K562 (cell line): ENCODE data around the gene CDKN1C. TPM values are rescaled to one million over a fixed set of nuclear protein-coding genes. Genes with fewer than 3 reads are reported as not detected.

Experiments used
- BACH1 ChIP-seq: fragments of 200-800 bp; sonication (Bioruptor generic); IDR thresholded peaks from 2 replicates; pipeline ENCODE4 v1.6.1; 2016; ENCODE audit warnings: missing genetic modification characterization, missing compliant biosample characterization
- NFE2L1 ChIP-seq: fragments of 450-650 bp; IDR thresholded peaks from 2 replicates; pipeline ENCODE4 v1.6.1; 2016; ENCODE audit warnings: missing genetic modification characterization, low read depth, mild to moderate bottlenecking, missing compliant biosample characterization, moderate library complexity, borderline replicate concordance
- NFYB ChIP-seq: IDR thresholded peaks from 2 replicates; pipeline ENCODE4 v1.6.1; 2011; ENCODE audit warnings: mild to moderate bottlenecking, moderate library complexity; ENCODE audit not compliant: insufficient read length; ENCODE audit errors: extremely low read depth
- PBX2 ChIP-seq, 2 experiments: IDR thresholded peaks in 1 of 2; conservative IDR thresholded peaks in 1 of 2; 2 replicates each; pipeline ENCODE4 v1.6.1; 2016; ENCODE audit warnings: low read depth in 2 of 2, mild to moderate bottlenecking in 1 of 2, missing compliant biosample characterization in 1 of 2, missing genetic modification characterization in 1 of 2, moderate library complexity in 1 of 2
- TCF7L2 ChIP-seq: fragments of 150-350 bp; IDR thresholded peaks from 2 replicates; pipeline ENCODE4 v1.6.1; 2016; ENCODE audit warnings: low read depth, mild to moderate bottlenecking, low read length, moderate library complexity
- ZNF551 ChIP-seq: fragments of 250-450 bp; sonication (Bioruptor Pico); IDR thresholded peaks from 2 replicates; pipeline ENCODE4 v1.5.0; 2021; ENCODE audit warnings: mild to moderate bottlenecking, moderate library complexity
- ZNF766 ChIP-seq: fragments of 200-800 bp; sonication (Bioruptor generic); conservative IDR thresholded peaks from 2 replicates; pipeline ENCODE4 v1.6.1; 2016; ENCODE audit warnings: missing genetic modification characterization, missing compliant biosample characterization
- ZNF778 ChIP-seq: fragments of 450-650 bp; formaldehyde crosslinking; IDR thresholded peaks from 2 replicates; pipeline ENCODE4 v1.4.0; 2020; ENCODE audit warnings: mild to moderate bottlenecking, moderate library complexity
- polyA plus RNA-seq, 8 experiments: library from polyadenylated mRNA; depleted of rRNA in 4 of 8; stranded (reverse) in 5 of 8; unstranded in 3 of 8; fragments of >200 nt; fragmentation: Nextera tagmentation in 2 of 8; fragmentation: Illumina TruSeq in 1 of 8; extraction: Ambion mirVana in 2 of 8; extraction: Trizol in 1 of 8; gene quantifications; 2 replicates each; pipeline versions ENCODE4 v1.2.1 to v1.2.3, GENCODE V29; 2011 to 2014; ENCODE audit warnings: inconsistent platforms in 1 of 8, missing spikeins in 1 of 8
- total RNA-seq, 7 experiments: library from RNA; depleted of rRNA in 6 of 7; stranded (reverse); fragments of >200 nt in 6 of 7; fragmentation: Illumina TruSeq in 2 of 7; extraction: Trizol in 2 of 7; gene quantifications; 2 replicates each; pipeline versions ENCODE4 v1.2.1 to v1.2.3, GENCODE V29; 2011 to 2021; ENCODE audit warnings: low replicate concordance in 1 of 7
- TF ChIP-seq, protein P1 (sequence below): fragments of 250-450 bp; sonication (Bioruptor Pico); IDR thresholded peaks from 2 replicates; pipeline ENCODE4 v1.4.0; 2020
- TF ChIP-seq, protein P2 (sequence below): fragments of 150-350 bp; conservative IDR thresholded peaks from 2 replicates; pipeline ENCODE4 v1.6.1; 2014; ENCODE audit warnings: low read length
- TF ChIP-seq, protein P3 (sequence below): fragments of 200-400 bp; formaldehyde crosslinking; IDR thresholded peaks from 2 replicates; pipeline ENCODE4 v1.6.1; 2017; ENCODE audit warnings: mild to moderate bottlenecking, low read depth, low read length, moderate library complexity

Gene CDKN1C
- total and polyA plus RNA-seq, 9 of the 15 experiments (the other 6 are each of a cell fraction or from before 2014, with no cell fraction given), result 2.8 to 21.1 (median 9.3) TPM

GRCh38 chr11:2898366-2899079 lies 12.9 kb upstream of the CDKN1C start (continued):
- TF ChIP-seq, protein P1, sequence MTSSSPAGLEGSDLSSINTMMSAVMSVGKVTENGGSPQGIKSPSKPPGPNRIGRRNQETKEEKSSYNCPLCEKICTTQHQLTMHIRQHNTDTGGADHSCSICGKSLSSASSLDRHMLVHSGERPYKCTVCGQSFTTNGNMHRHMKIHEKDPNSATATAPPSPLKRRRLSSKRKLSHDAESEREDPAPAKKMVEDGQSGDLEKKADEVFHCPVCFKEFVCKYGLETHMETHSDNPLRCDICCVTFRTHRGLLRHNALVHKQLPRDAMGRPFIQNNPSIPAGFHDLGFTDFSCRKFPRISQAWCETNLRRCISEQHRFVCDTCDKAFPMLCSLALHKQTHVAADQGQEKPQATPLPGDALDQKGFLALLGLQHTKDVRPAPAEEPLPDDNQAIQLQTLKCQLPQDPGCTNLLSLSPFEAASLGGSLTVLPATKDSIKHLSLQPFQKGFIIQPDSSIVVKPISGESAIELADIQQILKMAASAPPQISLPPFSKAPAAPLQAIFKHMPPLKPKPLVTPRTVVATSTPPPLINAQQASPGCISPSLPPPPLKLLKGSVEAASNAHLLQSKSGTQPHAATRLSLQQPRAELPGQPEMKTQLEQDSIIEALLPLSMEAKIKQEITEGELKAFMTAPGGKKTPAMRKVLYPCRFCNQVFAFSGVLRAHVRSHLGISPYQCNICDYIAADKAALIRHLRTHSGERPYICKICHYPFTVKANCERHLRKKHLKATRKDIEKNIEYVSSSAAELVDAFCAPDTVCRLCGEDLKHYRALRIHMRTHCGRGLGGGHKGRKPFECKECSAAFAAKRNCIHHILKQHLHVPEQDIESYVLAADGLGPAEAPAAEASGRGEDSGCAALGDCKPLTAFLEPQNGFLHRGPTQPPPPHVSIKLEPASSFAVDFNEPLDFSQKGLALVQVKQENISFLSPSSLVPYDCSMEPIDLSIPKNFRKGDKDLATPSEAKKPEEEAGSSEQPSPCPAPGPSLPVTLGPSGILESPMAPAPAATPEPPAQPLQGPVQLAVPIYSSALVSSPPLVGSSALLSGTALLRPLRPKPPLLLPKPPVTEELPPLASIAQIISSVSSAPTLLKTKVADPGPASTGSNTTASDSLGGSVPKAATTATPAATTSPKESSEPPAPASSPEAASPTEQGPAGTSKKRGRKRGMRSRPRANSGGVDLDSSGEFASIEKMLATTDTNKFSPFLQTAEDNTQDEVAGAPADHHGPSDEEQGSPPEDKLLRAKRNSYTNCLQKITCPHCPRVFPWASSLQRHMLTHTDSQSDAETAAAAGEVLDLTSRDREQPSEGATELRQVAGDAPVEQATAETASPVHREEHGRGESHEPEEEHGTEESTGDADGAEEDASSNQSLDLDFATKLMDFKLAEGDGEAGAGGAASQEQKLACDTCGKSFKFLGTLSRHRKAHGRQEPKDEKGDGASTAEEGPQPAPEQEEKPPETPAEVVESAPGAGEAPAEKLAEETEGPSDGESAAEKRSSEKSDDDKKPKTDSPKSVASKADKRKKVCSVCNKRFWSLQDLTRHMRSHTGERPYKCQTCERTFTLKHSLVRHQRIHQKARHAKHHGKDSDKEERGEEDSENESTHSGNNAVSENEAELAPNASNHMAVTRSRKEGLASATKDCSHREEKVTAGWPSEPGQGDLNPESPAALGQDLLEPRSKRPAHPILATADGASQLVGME (CRISPR knock-in tag), result no peak
- TF ChIP-seq ZNF766 (CRISPR knock-in tag), result no peak
- TF ChIP-seq, protein P2, sequence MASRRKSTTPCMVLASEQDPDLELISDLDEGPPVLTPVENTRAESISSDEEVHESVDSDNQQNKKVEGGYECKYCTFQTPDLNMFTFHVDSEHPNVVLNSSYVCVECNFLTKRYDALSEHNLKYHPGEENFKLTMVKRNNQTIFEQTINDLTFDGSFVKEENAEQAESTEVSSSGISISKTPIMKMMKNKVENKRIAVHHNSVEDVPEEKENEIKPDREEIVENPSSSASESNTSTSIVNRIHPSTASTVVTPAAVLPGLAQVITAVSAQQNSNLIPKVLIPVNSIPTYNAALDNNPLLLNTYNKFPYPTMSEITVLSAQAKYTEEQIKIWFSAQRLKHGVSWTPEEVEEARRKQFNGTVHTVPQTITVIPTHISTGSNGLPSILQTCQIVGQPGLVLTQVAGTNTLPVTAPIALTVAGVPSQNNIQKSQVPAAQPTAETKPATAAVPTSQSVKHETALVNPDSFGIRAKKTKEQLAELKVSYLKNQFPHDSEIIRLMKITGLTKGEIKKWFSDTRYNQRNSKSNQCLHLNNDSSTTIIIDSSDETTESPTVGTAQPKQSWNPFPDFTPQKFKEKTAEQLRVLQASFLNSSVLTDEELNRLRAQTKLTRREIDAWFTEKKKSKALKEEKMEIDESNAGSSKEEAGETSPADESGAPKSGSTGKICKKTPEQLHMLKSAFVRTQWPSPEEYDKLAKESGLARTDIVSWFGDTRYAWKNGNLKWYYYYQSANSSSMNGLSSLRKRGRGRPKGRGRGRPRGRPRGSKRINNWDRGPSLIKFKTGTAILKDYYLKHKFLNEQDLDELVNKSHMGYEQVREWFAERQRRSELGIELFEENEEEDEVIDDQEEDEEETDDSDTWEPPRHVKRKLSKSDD, result no peak
- TF ChIP-seq, protein P3, sequence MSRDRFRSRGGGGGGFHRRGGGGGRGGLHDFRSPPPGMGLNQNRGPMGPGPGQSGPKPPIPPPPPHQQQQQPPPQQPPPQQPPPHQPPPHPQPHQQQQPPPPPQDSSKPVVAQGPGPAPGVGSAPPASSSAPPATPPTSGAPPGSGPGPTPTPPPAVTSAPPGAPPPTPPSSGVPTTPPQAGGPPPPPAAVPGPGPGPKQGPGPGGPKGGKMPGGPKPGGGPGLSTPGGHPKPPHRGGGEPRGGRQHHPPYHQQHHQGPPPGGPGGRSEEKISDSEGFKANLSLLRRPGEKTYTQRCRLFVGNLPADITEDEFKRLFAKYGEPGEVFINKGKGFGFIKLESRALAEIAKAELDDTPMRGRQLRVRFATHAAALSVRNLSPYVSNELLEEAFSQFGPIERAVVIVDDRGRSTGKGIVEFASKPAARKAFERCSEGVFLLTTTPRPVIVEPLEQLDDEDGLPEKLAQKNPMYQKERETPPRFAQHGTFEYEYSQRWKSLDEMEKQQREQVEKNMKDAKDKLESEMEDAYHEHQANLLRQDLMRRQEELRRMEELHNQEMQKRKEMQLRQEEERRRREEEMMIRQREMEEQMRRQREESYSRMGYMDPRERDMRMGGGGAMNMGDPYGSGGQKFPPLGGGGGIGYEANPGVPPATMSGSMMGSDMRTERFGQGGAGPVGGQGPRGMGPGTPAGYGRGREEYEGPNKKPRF, result no peak
- TF ChIP-seq PBX2 (CRISPR knock-in tag; IDR thresholded peaks at IDR 0.05; ENCODE audit: low read depth), result no peak
- TF ChIP-seq PBX2 (tag; conservative IDR thresholded peaks at IDR 0.05; ENCODE audit: low read depth), result no peak
- TF ChIP-seq BACH1 (tag), result no peak
- TF ChIP-seq ZNF778 (CRISPR knock-in tag), result no peak
- no peak for TF ChIP-seq TCF7L2
- no peak for TF ChIP-seq NFE2L1
- no peak for TF ChIP-seq NFYB
- no peak for TF ChIP-seq ZNF551 (CRISPR knock-in tag)
